Forelimb muscle (tissue), 1 donor: Measurements from ENCODE around the gene C19orf47. TPM values are rescaled to one million over a fixed set of nuclear protein-coding genes. Genes with fewer than 3 reads are reported as not detected.
"Not testable (repeated sequence)": the region's sequence is repeated elsewhere in the genome, so short reads cannot be mapped to it uniquely, and the experiment has no call there.

Source experiments
- DNase-seq: peaks from one replicate; pipeline ENCODE4 v3.0.0-alpha.2; 2013; ENCODE audit warnings: low read depth
- polyA plus RNA-seq: library from polyadenylated mRNA; unstranded; fragments of 120-200 nt; gene quantifications from one replicate; pipeline ENCODE4 v1.2.1, GENCODE V29; 2013; ENCODE audit not compliant: insufficient read length

Gene C19orf47
- polyA plus RNA-seq, 1 donor: 77.2 TPM

DNA sequence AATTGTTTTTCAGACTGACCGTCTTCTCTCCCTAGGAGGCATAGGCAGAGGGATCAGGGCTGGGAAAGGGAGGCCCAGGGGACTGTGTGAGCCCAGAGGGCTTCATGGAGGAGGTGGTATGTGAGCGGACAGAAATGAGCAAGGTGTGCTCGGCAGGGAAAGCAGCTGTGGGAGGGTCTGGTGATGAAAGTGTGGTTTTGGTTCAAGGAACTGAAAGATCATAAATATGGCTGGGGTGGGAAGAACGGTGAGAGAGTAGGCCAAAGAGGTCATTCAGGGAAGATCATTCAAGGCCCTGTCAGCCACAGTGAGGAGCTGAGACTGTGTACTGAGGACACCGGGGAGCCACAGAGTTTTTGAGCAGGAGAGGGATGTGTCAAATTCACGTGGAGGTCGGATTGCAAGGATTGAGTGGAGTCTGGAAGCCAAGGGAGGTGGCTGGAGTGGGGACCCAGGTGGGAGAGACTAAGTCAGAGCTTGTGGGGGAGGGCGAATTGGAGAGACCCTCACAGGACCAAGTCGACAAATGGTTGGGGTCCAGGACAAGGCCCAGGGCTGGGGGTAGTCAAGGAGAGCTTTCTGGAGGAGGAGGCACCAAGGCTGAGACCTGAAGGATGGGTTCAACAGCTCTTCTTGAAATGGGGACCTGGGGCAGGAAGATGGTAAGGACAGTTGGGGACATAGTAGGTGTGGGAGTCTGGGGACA lies 7.9 kb upstream of the C19orf47 start:
- DNase-seq: no peak

GRCh38 chr19:40348961-40349507 lies 837 bp upstream of the C19orf47 start:
- no peak for DNase-seq

GRCh38 chr19:40344422-40344821 lies 3.8 kb downstream of the C19orf47 start:
- no peak for DNase-seq

DNA sequence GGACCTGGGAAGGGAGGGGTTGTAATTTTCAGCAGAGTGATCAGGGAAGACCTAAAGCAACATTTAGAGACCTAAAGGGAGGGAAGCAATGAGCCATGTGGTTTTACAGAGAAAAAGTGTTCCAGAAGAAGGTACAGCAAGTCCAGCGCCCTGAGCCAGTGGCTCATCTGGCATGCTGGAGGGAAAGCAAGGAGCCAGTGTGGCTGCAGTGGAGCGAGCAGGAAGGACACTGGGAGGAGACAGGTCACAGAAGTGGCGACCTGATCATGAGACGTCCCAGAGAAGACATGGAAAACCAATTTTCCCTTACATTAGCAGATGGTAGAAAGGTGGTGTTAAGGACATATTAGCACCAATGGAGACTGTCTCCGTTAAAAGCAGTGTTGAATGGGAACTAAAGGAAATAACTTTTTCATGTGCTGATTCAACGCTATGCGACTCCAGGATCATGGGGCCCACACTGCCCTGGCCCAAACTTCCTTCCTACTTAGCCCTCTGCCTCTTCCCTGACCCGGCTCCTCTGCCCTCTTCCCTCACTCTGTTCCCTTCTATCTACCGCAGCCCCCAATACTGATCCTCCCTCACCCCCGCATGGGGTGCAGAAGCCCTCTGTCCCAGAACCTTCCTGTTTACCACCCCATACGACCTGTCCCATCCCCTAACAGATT lies 5.4 kb downstream of the C19orf47 start:
- DNase-seq: no peak

DNA sequence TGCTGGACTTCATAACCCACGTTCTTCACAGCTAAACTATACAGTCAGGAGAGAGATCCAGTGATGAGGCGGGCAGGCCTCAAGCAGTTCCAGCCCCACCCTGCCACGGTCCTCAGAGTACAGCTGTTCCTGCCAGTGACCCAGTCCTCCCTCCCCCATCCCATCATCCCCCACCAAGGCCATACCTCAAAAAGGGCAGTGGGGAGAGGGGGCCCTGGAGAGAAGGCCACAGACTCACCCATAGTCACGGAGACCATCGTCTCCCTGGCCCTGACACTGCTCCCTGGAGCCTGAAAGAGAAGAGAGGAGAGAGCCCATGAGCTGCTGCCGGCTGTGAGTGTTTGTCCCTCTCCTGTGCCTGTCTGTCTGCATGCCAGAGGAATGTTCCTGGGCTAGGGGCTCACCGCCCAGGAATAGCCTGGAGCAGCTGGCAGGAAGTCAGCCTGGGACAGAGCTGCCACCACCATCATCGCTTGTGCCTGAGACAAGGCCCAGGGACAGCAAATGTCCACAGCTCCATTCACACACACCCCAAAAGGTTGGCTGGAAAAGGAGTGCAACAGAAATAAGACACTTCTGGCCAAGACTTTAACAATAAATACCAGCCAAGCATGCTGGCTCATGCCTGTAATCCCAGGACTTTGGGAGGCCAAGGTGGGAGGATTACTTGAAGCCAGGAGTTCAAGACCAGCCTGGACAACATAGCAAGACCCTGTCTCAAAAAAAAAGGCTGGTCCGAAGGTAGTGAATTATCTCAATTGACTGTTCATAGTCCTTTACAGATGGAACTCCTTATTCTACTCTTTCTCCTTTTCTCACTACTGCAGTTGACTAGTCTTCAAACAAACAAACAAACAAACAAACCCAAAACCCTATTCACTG lies 6.4 kb downstream of the C19orf47 start:
- no peak for DNase-seq

GRCh38 chr19:40339018-40339728 lies 9.0 kb downstream of the C19orf47 start:
- no peak for DNase-seq

GRCh38 chr19:40337594-40337993 lies 10.6 kb downstream of the C19orf47 start:
- DNase-seq: no peak

GRCh38 chr19:40337107-40337506 lies 11.1 kb downstream of the C19orf47 start:
- DNase-seq: no peak

- no peak for DNase-seq
These were observed 11.6 kb downstream of the C19orf47 start for GRCh38 chr19:40336601-40336900.

DNA sequence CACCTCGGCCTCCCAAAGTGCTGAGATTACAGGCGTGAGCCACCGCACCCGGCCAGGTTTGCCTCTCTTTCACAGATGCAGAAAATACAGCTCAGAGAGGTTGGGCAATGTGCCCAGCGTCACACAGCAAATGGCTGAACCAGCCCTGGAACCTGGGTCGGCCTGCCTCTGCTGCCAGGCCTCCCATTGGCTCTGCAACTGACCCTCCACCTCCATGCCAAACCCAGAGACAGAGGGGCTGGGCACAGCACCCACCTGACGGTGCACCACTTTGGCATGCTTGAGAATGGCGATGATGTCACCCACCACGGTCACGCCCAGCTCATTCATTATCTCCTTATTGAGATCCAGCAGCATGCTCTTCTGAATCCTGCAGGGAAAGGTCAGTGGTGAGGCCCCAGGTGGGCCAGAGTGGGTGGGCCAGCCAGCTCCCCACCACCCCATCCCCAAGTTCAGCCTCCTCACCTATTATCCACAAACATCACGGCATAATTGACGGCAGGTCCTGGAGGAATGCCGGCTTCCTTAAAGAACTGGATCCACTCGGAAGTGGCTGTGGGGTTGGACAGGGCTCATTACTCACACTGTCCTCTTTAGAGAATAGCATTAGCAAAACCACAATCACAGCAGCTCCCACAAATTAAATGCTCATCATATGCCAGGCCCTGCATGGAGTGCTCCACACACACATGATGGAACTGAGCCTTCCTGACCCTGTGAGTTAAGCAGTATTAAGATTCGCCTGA lies 12.2 kb downstream of the C19orf47 start:
- DNase-seq: no peak

DNA sequence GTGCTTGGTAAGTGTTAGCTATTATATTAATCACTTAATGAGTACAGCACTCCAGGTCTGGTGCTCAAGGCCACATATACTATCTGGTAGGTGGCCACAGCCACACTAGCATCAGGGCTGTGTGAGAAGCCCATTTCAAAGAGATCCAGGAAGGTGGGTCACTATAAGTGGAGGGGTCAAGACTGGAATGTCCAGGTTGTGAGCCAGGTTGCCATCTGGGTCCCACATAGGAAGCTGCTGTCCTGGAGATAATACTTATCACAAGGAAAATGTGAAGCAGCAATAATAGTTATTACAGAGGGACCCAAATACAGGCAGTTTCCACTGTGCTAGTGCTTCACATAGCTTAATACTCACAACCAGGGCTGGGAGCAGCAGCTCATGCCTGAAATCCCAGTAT lies 13.1 kb downstream of the C19orf47 start:
- no peak for DNase-seq

DNA sequence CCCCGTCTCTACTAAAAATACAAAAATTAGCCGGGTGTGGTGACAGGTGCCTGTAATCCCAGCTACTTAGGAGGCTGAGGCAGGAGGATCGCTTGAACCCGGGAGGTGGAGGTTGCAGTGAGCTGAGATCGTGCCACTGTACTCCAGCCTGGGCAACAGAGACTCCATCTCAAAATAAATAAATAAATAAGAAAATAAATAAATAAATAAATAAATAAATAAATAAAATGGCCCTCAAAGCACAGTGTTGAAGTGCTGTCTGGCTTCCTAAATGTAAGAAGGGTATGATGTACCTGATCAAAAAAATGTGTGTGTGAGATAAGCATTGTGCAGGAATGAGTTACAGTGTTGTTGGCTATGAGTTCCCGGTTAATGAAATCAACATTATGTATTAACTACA lies 15.1 kb downstream of the C19orf47 start:
- DNase-seq: not testable (repeated sequence)

- DNase-seq: no peak
These were observed 15.5 kb downstream of the C19orf47 start for GRCh38 chr19:40332669-40333068.

DNA sequence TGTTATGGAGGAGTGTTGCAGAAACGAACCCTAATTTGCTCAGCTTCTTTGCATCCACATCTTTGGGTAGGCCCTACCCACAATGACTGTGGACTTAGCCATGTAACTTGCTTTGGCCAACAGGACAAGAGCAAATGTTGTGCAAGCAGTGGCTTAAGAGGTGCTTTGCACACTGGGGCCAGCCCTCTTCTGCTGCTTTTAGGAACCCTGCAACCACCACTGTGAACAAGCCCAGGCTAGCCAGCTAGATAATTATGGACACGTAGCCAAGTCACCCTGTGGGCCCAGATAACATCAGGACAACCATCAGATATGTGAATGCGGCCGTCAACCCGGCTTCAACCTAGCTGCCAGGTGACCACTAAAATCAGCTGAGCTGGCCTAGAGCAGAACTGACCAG lies 17.1 kb downstream of the C19orf47 start:
- no peak for DNase-seq

- DNase-seq: no peak
These were observed 22.0 kb downstream of the C19orf47 start for GRCh38 chr19:40326201-40326600.

DNA sequence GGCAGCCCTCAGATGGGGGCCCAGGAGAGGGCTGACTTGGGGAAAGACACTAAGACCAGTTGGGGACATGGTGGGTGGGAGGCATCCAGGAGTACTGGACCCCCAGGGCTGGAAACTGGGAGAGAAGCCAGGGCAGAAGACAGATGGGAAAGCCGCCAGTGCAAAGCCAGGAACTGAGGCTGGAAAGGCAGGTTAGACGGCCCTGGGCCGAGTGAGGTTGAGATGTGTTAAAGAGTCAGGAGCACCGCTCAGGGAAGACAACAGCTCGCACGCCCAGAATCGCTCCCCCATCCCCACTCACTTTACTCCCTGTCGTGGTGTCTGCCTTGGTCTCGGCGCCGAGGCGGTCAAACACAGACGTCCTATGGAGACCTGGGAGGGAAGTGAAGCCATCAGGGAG lies 24.5 kb downstream of the C19orf47 start:
- no peak for DNase-seq

- no peak for DNase-seq
These were observed 25.1 kb downstream of the C19orf47 start for GRCh38 chr19:40322951-40323615.

DNA sequence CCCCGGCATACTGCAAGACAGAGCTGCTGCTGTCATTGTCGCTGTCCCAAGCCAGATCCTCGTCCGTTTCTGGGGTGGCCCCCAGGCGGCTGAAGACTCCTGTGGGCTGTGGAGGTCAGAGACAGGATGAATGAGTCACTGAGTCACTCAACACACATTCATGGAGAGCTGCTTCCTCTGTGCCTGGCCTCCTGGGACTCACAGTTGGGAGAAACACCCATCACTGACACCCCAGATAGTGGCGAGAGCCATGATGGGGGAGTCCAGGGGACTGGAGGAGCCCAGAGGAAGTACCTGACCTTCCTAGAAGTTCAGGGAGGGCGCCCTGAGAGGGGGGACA lies 26.0 kb downstream of the C19orf47 start:
- no peak for DNase-seq

- no peak for DNase-seq
These were observed 26.5 kb downstream of the C19orf47 start for GRCh38 chr19:40321566-40322270.

GRCh38 chr19:40321076-40321475 lies 27.1 kb downstream of the C19orf47 start:
- DNase-seq: no peak
